Lung (tissue), 12 donors: ENCODE data around the gene RNF215. TPM values are rescaled to one million over a fixed set of nuclear protein-coding genes. Genes with fewer than 3 reads are reported as not detected.

ENCODE experiments used
- ATAC-seq: fragments of 200-7000 bp; cut with Tn5 transposase; one replicate; pipeline ENCODE4 v1.9.1; 2020; ENCODE audit warnings: moderate number of reproducible peaks; ENCODE audit not compliant: insufficient read depth, low FRiP score
- DNase-seq, 3 donors: peaks; one replicate each; pipeline ENCODE4 v3.0.0-alpha.2; 2013 to 2017
- H3K27ac ChIP-seq, 2 donors: one replicate each; pipeline ENCODE4 v1.5.1; 2013; ENCODE audit warnings: mild to moderate bottlenecking in 2 of 2, moderate library complexity in 2 of 2, control low read depth in 1 of 2, inconsistent platforms in 1 of 2, low read depth in 1 of 2, low read length in 1 of 2
- H3K27me3 ChIP-seq, 3 donors: one replicate each; pipeline ENCODE4 v1.5.1; 2013; ENCODE audit warnings: low read length in 2 of 3; ENCODE audit not compliant: control insufficient read depth in 3 of 3, insufficient read depth in 3 of 3
- H3K36me3 ChIP-seq, 4 donors: one replicate each; pipeline ENCODE4 v1.5.1; 2013; ENCODE audit warnings: low read length in 4 of 4, mild to moderate bottlenecking in 1 of 4, moderate library complexity in 1 of 4; ENCODE audit not compliant: control insufficient read depth in 4 of 4, insufficient read depth in 4 of 4
- H3K4me1 ChIP-seq, 5 donors: one replicate each; pipeline ENCODE4 v1.5.1; 2013; ENCODE audit warnings: low read length in 5 of 5, mild to moderate bottlenecking in 2 of 5, moderate library complexity in 1 of 5; ENCODE audit not compliant: control insufficient read depth in 5 of 5, insufficient read depth in 5 of 5
- H3K4me3 ChIP-seq: one replicate; pipeline ENCODE4 v1.5.1; 2013; ENCODE audit warnings: mild to moderate bottlenecking, control low read depth, moderate library complexity
- H3K9ac ChIP-seq, 2 donors: one replicate each; pipeline ENCODE4 v1.5.1; 2013; ENCODE audit warnings: low read length in 2 of 2, control low read depth in 1 of 2; ENCODE audit not compliant: insufficient read depth in 1 of 2
- H3K9me3 ChIP-seq, 4 donors: one replicate each; pipeline ENCODE4 v1.5.1; 2013; ENCODE audit warnings: low read length in 3 of 4, mild to moderate bottlenecking in 1 of 4, moderate library complexity in 1 of 4; ENCODE audit not compliant: control insufficient read depth in 4 of 4, insufficient read depth in 3 of 4
- CTCF ChIP-seq: IDR thresholded peaks from 2 replicates; pipeline ENCODE4 v1.5.1; 2012; ENCODE audit warnings: mild to moderate bottlenecking; ENCODE audit errors: control extremely low read depth, extremely low read depth
- whole genome bisulfite sequencing, 2 donors: extraction: QIAGEN DNeasy Blood & Tissue Kit; methylation state at CpG; one replicate each; pipeline ENCODE4 v1.1.7; 2013; 5-methylcytosine and 5-hydroxymethylcytosine counted together
- polyA plus RNA-seq, 2 donors: library from polyadenylated mRNA; stranded (reverse); fragments of 200-250 nt; gene quantifications; one replicate each; pipeline ENCODE4 v1.2.1, GENCODE V29; 2013
- total RNA-seq, 2 donors: library from RNA; depleted of rRNA in 1 of 2; stranded (reverse); fragments of >200 nt in 1 of 2; gene quantifications; one replicate each; pipeline ENCODE4 v1.2.1, GENCODE V29; 2014 to 2021
- donor health status: control.
- donor health status: control.
- donor health status: Bipolar disorder and iron deficiency.
- donor health status: healthy.
- donor health status: DM: yes; HTN: yes; CAD: no.

Gene RNF215
- total and polyA plus RNA-seq, 4 donors, result 8.5 to 19.7 (median 9.6) TPM

GRCh38 chr22:30408388-30409102, 21.3 kb upstream of the RNF215 start:
- WGBS, 2 donors, result 79 to 86% methylated on average over 13 of the region's 13 CpGs
- peaks cover 2 to 26% (median 17%) of the 10 kb centered on the region in 4 donors for H3K36me3 ChIP-seq
- no peak overlapping the region for H3K4me3 ChIP-seq
- DNase-seq (no peak), ATAC-seq (no peak)
- TF ChIP-seq CTCF, result no peak
- no peak overlapping the region for H3K9ac ChIP-seq
- H3K27ac ChIP-seq, result no peak overlapping the region
- no peaks in the 10 kb centered on the region for H3K4me1 ChIP-seq
- peaks cover 0 to 1% (median 0%) of the 10 kb centered on the region in 4 donors for H3K9me3 ChIP-seq
- H3K27me3 ChIP-seq, result no peaks in the 10 kb centered on the region

DNA sequence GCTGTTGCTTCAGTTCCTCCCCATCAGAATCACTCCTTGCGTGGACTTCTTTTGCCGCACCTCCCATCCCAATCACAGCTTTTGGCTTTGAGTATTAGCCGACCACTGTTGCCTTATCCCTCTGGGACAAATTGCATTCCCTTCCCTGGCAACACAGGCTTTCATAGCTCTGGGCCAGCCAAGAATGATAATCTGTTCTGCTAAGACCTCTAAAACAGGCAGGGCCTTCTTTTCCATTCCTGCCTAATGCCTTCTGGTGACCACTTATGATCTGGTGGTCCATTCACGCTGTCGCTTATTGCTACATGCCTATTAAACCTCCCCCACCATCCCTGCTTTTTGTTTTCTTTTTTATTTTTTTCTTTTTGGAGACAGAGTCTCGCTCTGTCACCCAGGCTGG, 19.2 kb upstream of the RNF215 start:
- TF ChIP-seq CTCF, result no peak
- Histone ChIP-seq H3K4me3 (no peak overlapping the region), H3K36me3 (peaks cover 0 to 26% (median 12%) of the 10 kb centered on the region in 4 donors), H3K4me1 (no peaks in the 10 kb centered on the region), H3K9ac (no peak overlapping the region), H3K27me3 (no peaks in the 10 kb centered on the region), H3K9me3 (no peaks in the 10 kb centered on the region), H3K27ac (no peak overlapping the region)
- ATAC-seq (no peak), DNase-seq (no peak)
- 85 to 96% methylated on average over 6 of the region's 6 CpGs for WGBS, 2 donors

GRCh38 chr22:30405731-30406130, 18.5 kb upstream of the RNF215 start:
- no peak overlapping the region for H3K4me3 ChIP-seq
- H3K9me3 ChIP-seq, result no peaks in the 10 kb centered on the region
- peaks cover 0 to 23% (median 12%) of the 10 kb centered on the region in 4 donors for H3K36me3 ChIP-seq
- H3K9ac ChIP-seq, result no peak overlapping the region
- no peak for DNase-seq
- 59 to 90% methylated on average over 4 of the region's 4 CpGs for WGBS, 2 donors
- H3K27ac ChIP-seq, result no peak overlapping the region
- no peaks in the 10 kb centered on the region for H3K4me1 ChIP-seq
- no peak for TF ChIP-seq CTCF
- H3K27me3 ChIP-seq, result no peaks in the 10 kb centered on the region
- ATAC-seq, result no peak
